Inflammatory macrophage treated with lipopolysaccharide for 1 hour (primary cell): ENCODE results near the gene DLGAP3.
"Not testable (repeated sequence)": the region's sequence is repeated elsewhere in the genome, so short reads cannot be mapped to it uniquely, and the experiment has no call there.

Experiments used
- DNase-seq, 2 donors: peaks; one replicate each; pipeline ENCODE4 v3.0.0-alpha.2; 2020 to 2022

Gene DLGAP3

DNA sequence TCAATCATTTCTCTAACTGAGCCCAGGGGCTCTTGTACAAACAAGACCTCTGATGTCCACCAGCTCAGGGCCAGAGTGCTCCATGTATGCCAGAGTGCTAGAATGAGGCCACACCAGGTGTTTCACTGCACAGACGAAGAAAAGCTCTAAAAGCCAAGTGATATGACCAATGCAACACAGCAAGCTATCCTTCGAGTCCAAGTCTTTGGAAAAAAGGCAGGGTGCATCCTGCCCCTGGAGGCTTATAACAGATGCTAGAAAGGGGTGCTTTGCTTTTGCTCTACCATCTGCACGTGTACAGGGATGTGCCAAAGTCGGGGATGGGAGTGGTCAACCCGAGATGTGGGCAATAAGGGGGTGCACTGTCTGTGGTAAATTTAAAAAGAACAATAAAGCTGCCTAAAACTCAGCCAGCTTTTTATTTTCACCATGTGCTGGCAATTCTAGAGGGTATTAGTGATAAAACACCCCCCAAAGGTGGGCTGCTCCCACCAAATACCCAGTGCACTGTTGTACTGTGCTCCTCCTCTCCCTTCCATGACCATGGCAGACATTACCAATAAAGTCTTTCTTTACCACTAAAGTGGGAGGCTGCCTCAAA is 102.0 kb downstream of the DLGAP3 start:
- DNase-seq, result no peak

DNA sequence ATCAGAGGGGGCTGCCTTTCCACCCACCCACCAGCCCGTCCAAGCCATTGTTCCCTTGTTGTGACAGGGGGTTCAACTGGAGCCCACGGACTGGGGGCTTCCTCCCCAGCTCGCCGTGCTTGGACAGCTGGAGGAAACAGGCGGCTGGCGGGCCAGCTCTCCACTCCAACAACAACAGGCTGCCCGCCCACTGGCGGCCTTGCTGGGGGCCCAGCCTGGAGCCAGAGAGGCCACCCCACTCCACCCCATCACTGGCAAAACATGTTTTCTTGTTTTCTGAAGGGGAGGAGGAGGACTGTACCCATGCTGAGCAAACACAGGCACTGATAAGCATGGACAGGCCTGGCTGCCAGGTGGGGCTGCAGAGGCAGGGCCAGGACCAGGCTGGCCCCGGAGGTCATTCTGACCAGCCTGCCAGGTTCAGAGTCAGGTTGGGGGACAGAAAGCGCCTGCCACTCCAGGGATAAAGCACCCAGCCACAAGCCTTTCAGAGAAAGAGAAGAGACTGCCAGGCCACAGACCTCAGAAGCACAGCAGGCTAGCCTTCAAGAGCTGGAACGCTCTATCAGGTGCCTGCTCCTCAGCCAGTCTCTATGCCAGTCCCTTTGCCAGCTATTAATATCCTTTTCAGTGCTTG is 103.9 kb downstream of the DLGAP3 start:
- DNase-seq, result no peak

DNA sequence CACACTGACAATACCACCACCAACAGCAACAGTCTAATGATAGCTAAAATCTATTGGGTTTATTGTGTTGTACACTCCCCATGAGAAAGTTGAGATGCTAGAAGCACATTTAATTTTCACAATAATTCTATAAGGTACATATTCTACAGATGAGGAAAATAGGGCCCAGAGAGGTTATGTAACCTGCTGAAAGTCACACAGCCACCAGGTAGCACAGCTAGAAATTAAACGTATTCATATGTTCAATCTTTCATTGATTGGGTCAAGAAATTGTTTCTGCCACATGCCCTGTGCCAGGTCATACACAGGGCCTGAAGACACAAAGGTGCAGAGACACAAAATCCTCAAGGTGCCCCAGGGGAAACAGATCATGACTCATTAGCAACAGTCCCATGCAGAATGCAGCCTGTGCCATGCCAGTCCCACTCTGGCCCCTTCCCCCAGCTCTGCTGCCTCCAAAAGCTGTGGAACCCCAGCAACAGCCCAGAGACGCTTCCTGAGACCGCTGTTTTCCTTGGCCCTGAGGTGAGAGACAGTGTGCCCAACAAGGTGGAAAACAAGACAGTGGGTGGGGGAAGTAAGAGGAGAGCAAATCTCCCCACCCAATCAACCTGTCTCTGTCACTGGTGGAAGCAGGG is 104.5 kb downstream of the DLGAP3 start:
- no peak for DNase-seq

DNA sequence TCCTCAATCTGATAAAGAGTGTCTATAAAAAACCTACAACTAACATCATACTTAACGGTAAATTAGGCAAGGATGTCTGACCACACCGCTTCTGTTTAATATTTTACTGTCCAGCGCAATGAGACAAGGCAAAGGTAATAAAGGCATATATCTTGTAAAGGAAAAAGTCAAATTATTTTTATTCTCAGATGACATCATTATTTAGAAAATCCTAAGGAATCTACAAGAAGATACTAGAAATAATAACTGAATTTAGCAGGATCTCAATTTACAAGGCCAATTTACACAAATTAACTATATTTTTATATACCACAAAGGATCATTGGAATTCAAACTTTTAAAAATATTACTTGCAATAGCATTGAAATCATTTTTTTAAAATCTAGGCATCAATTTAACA is 107.2 kb downstream of the DLGAP3 start:
- DNase-seq, result no peak

GRCh38 chr1:34818862-34819261 is 110.6 kb downstream of the DLGAP3 start:
- DNase-seq, result not testable (repeated sequence)

DNA sequence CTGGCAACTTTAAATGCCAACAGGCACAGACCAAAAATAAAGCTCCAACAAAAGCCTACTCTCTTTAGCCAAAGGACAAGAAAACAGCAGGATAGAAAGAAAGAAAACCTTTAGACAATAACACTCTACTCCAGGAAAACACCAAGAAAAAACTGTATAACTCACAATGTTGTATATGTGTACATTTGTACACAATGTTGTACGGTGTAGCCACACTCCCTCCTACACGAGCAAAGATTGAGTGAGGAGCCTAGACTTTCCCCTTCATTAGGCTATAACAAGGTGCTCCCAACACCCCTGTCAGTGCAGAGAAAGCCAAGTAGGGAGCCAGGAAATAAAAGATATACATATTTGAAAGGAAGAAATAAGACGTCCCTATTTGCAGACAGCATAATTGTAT is 112.7 kb downstream of the DLGAP3 start:
- no peak for DNase-seq

DNA sequence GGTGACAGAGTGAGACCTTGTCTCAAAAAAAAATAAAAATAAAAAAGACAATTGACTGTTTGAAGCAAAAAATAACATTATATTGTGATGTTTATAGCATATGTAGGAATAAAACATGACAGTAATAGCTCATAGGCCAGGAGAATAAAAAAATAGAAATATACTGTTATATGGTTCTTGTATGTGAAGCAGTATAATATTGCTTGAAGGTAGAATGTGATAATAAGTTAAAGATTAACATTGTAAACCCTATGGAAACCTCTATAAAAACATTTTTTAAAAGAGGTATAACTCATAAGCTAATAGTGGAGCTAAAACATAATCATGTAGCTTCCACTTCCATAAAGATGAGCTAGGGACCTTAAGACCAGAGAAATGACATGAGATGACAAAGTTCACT is 113.1 kb downstream of the DLGAP3 start:
- DNase-seq, result no peak
